GM23338 (cell line): Measurements from ENCODE around the gene SLC12A7.

Experiments
- CREB1 ChIP-seq: fragments of 250-450 bp; sonication (Bioruptor Pico); IDR thresholded peaks from 2 replicates; pipeline ENCODE4 v1.5.0; 2020; ENCODE audit warnings: low read depth, mild to moderate bottlenecking, moderate library complexity
- EZH2 ChIP-seq: fragments of 200-600 bp; sonication (generic); IDR thresholded peaks from one replicate; pipeline ENCODE4 v1.8.0; 2017; ENCODE audit warnings: antibody characterized with exemption, mild to moderate bottlenecking, low read depth; ENCODE audit not compliant: unreplicated experiment
- EZH2phosphoT487 ChIP-seq: fragments of 200-600 bp; sonication (generic); IDR thresholded peaks from one replicate; pipeline ENCODE4 v1.8.1; 2018; ENCODE audit warnings: antibody characterized with exemption; ENCODE audit not compliant: unreplicated experiment
- JUNB ChIP-seq: IDR thresholded peaks from one replicate; pipeline ENCODE4 v1.6.1; 2016; ENCODE audit warnings: antibody characterized with exemption; ENCODE audit not compliant: unreplicated experiment
- NANOG ChIP-seq: IDR thresholded peaks from 2 replicates; pipeline ENCODE4 v1.6.1; 2016; ENCODE audit warnings: antibody characterized with exemption, borderline replicate concordance
- POLR2AphosphoS5 ChIP-seq: IDR thresholded peaks from 2 replicates; pipeline ENCODE4 v1.6.1; 2016; ENCODE audit warnings: antibody characterized with exemption, low read depth
- STAT1 ChIP-seq: IDR thresholded peaks from one replicate; pipeline ENCODE4 v1.6.1; 2016; ENCODE audit warnings: antibody characterized with exemption; ENCODE audit not compliant: unreplicated experiment
- ZNF114 ChIP-seq: fragments of 250-450 bp; sonication (Bioruptor Pico); IDR thresholded peaks from 2 replicates; pipeline ENCODE4 v1.5.0; 2020; ENCODE audit warnings: mild to moderate bottlenecking, moderate library complexity
- ZNF331 ChIP-seq: fragments of 250-450 bp; sonication (Bioruptor Pico); IDR thresholded peaks from 2 replicates; pipeline ENCODE4 v1.5.0; 2020; ENCODE audit warnings: low read depth, mild to moderate bottlenecking, moderate library complexity
- TF ChIP-seq, protein P1 (sequence below), 2 experiments: fragments of 200-600 bp in 1 of 2; sonication (generic) in 1 of 2; conservative IDR thresholded peaks; 2 replicates each; pipeline versions ENCODE4 v1.5.1 to v1.6.1; 2016 to 2017; ENCODE audit warnings: antibody characterized with exemption in 2 of 2, low read depth in 2 of 2, mild to moderate bottlenecking in 2 of 2, moderate library complexity in 1 of 2
- TF ChIP-seq, protein P2 (sequence below): IDR thresholded peaks from one replicate; pipeline ENCODE4 v1.6.1; 2018; ENCODE audit warnings: antibody characterized with exemption; ENCODE audit not compliant: unreplicated experiment

DNA sequence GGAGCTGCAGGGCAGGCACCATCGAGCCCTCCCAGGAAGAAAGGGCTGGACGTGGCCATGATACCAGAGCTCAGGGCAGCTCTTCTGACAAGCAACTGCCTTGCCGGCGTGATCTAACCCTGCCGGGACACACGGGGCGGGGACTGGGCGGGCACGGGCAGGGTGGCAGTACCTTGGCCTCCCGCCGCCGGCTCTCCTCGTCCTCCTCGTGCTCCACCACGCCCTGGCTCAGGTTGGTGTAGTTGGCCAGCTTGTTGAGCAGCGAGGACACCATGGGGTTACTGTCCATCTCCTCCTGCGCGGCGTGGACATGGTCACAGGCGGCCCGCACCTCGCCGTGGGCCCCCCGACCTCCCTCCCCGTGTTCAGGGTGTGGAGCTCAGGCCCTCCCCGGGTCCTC is 18.5 kb downstream of the SLC12A7 start:
- TF ChIP-seq, protein P1, sequence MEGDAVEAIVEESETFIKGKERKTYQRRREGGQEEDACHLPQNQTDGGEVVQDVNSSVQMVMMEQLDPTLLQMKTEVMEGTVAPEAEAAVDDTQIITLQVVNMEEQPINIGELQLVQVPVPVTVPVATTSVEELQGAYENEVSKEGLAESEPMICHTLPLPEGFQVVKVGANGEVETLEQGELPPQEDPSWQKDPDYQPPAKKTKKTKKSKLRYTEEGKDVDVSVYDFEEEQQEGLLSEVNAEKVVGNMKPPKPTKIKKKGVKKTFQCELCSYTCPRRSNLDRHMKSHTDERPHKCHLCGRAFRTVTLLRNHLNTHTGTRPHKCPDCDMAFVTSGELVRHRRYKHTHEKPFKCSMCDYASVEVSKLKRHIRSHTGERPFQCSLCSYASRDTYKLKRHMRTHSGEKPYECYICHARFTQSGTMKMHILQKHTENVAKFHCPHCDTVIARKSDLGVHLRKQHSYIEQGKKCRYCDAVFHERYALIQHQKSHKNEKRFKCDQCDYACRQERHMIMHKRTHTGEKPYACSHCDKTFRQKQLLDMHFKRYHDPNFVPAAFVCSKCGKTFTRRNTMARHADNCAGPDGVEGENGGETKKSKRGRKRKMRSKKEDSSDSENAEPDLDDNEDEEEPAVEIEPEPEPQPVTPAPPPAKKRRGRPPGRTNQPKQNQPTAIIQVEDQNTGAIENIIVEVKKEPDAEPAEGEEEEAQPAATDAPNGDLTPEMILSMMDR (conservative IDR thresholded peaks at IDR 0.05; ENCODE audit: low read depth in 2 of 2): no peak
- no peak for TF ChIP-seq POLR2AphosphoS5
- TF ChIP-seq, protein P2, sequence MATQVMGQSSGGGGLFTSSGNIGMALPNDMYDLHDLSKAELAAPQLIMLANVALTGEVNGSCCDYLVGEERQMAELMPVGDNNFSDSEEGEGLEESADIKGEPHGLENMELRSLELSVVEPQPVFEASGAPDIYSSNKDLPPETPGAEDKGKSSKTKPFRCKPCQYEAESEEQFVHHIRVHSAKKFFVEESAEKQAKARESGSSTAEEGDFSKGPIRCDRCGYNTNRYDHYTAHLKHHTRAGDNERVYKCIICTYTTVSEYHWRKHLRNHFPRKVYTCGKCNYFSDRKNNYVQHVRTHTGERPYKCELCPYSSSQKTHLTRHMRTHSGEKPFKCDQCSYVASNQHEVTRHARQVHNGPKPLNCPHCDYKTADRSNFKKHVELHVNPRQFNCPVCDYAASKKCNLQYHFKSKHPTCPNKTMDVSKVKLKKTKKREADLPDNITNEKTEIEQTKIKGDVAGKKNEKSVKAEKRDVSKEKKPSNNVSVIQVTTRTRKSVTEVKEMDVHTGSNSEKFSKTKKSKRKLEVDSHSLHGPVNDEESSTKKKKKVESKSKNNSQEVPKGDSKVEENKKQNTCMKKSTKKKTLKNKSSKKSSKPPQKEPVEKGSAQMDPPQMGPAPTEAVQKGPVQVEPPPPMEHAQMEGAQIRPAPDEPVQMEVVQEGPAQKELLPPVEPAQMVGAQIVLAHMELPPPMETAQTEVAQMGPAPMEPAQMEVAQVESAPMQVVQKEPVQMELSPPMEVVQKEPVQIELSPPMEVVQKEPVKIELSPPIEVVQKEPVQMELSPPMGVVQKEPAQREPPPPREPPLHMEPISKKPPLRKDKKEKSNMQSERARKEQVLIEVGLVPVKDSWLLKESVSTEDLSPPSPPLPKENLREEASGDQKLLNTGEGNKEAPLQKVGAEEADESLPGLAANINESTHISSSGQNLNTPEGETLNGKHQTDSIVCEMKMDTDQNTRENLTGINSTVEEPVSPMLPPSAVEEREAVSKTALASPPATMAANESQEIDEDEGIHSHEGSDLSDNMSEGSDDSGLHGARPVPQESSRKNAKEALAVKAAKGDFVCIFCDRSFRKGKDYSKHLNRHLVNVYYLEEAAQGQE: no peak
- no peak for TF ChIP-seq ZNF331 (CRISPR knock-in tag)
- no peak for TF ChIP-seq EZH2
- no peak for TF ChIP-seq EZH2phosphoT487
- no peak for TF ChIP-seq CREB1
- no peak for TF ChIP-seq ZNF114 (CRISPR knock-in tag)
- TF ChIP-seq NANOG: no peak
- no peak for TF ChIP-seq JUNB
- TF ChIP-seq STAT1: no peak
